ENCODE measurements around the gene MICOS13. TPM values are rescaled to one million over a fixed set of nuclear protein-coding genes. Genes with fewer than 3 reads are reported as not detected.

Gene MICOS13
- total and polyA plus RNA-seq, 10 of the 15 experiments (the other 5 are each of a cell fraction or from before 2014, with no cell fraction given) = 9.4 to 211 (median 51.3) TPM

DNA sequence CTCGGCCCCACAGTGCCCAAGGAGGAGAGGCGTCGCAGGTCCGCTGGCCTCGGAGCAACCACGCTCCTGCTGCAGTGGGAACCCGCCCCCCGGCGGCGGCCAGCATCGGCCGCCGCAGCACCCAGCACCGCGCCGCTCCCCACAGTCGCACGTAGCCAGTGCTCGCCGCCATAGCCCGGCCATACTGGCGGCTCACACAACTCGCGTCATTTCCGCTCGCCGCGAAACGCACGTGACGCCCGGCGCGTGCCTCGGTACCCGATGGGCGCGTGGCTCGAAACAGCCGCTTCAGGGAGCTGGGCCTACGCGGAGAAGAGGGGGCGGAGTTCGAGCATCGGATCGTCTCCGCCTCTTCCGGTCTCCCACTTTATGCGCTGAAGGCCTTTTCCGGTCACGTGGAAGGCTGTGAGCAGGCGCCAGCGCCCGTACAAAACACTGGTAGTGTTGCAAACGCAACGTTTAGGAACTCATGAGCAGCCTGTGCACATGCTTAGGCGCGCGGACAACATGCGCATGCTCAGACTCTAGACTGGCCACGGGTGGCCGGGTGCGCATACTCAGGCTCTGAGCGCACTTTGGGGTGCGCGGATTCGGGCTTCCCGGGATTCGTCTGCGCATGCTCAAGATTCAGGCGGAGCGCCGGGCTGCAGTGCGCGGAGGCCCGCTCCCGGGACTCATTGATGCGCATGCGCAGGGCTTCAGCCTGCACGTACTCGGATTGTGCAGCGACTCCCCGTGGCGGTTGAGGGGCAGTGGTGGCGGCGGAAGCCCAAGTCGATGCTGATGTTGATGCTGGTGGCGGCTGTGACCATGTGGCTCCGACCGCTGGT lies 39.9 kb upstream of the MICOS13 start, which contains the start of the genes CATSPERD and LONP1 (continued):
- TF ChIP-seq STAT1 (conservative IDR thresholded peaks at IDR 0.05) = 0 out of 2 replicates have a peak, but pooled peaks have one; percentile 55
- peak; percentile 25 for TF ChIP-seq KLF5 (IDR thresholded peaks at IDR 0.05; ENCODE audit: partially characterized antibody)
- no peak for TF ChIP-seq NFYB (IDR thresholded peaks at IDR 0.05; ENCODE audit: insufficient read depth, low read depth, low read length)
- no peak; the same call in 1 of the 2 replicates for TF ChIP-seq CBX5 (IDR thresholded peaks at IDR 0.05; ENCODE audit: low read depth)
- peak; percentile 22; the same call in 1 of the 3 replicates for TF ChIP-seq POU2F2 (IDR thresholded peaks at IDR 0.05; ENCODE audit: borderline replicate concordance, low read depth, low read length)
- TF ChIP-seq MYC (IDR thresholded peaks at IDR 0.05; ENCODE audit: insufficient read depth, insufficient read length, insufficient replicate concordance, low read length, severe bottlenecking) = peak; percentile 90
- TF ChIP-seq KDM1A (IDR thresholded peaks at IDR 0.05; ENCODE audit: borderline replicate concordance) = no peak
- TF ChIP-seq CEBPB (IDR thresholded peaks at IDR 0.05; ENCODE audit: borderline replicate concordance in 1 of 2, low read depth in 2 of 2, low read length in 2 of 2) = no peak
- TF ChIP-seq BMI1 (IDR thresholded peaks at IDR 0.05; ENCODE audit: borderline replicate concordance) = no peak
- TF ChIP-seq MXI1 (IDR thresholded peaks at IDR 0.05; ENCODE audit: low read depth, low read length) = peak; percentile 99
- TF ChIP-seq ESRRA (IDR thresholded peaks at IDR 0.05; ENCODE audit: low read length) = no peak
- peak; percentile 22; the same call in 1 of the 2 replicates for TF ChIP-seq RAD21 (IDR thresholded peaks at IDR 0.05; ENCODE audit: insufficient read depth, low read depth, low read length)
- TF ChIP-seq FOXM1 (IDR thresholded peaks at IDR 0.05; ENCODE audit: low read depth, low read length) = no peak
- TF ChIP-seq CHD2 (IDR thresholded peaks at IDR 0.05; ENCODE audit: borderline replicate concordance, low read depth, low read length) = peak; percentile 57; the same call in 1 of the 2 replicates
- TF ChIP-seq SMAD5 (IDR thresholded peaks at IDR 0.05; ENCODE audit: low read depth) = no peak; the same call in 1 of the 2 replicates
- TF ChIP-seq PML (IDR thresholded peaks at IDR 0.05; ENCODE audit: low read length) = peak; percentile 85; the same call in 1 of the 2 replicates
- TF ChIP-seq CREB1 (IDR thresholded peaks at IDR 0.05; ENCODE audit: low read depth) = peak; percentile 98
- TF ChIP-seq HCFC1 (IDR thresholded peaks at IDR 0.05; ENCODE audit: low read length) = peak; percentile 75
- no peak for TF ChIP-seq CHD1 (IDR thresholded peaks at IDR 0.05; ENCODE audit: low read depth, low read length)
- peak; percentile 46; the same call in 1 of the 2 replicates for TF ChIP-seq NBN (IDR thresholded peaks at IDR 0.05)
- TF ChIP-seq, protein P1, sequence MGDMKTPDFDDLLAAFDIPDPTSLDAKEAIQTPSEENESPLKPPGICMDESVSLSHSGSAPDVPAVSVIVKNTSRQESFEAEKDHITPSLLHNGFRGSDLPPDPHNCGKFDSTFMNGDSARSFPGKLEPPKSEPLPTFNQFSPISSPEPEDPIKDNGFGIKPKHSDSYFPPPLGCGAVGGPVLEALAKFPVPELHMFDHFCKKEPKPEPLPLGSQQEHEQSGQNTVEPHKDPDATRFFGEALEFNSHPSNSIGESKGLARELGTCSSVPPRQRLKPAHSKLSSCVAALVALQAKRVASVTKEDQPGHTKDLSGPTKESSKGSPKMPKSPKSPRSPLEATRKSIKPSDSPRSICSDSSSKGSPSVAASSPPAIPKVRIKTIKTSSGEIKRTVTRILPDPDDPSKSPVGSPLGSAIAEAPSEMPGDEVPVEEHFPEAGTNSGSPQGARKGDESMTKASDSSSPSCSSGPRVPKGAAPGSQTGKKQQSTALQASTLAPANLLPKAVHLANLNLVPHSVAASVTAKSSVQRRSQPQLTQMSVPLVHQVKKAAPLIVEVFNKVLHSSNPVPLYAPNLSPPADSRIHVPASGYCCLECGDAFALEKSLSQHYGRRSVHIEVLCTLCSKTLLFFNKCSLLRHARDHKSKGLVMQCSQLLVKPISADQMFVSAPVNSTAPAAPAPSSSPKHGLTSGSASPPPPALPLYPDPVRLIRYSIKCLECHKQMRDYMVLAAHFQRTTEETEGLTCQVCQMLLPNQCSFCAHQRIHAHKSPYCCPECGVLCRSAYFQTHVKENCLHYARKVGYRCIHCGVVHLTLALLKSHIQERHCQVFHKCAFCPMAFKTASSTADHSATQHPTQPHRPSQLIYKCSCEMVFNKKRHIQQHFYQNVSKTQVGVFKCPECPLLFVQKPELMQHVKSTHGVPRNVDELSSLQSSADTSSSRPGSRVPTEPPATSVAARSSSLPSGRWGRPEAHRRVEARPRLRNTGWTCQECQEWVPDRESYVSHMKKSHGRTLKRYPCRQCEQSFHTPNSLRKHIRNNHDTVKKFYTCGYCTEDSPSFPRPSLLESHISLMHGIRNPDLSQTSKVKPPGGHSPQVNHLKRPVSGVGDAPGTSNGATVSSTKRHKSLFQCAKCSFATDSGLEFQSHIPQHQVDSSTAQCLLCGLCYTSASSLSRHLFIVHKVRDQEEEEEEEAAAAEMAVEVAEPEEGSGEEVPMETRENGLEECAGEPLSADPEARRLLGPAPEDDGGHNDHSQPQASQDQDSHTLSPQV (IDR thresholded peaks at IDR 0.05) = no peak
- TF ChIP-seq NR2C2 (IDR thresholded peaks at IDR 0.05; ENCODE audit: borderline replicate concordance, control insufficient read depth, insufficient read length, low read depth) = no peak
- TF ChIP-seq NR2C1 (IDR thresholded peaks at IDR 0.05) = peak; percentile 54; the same call in 1 of the 2 replicates
- TF ChIP-seq EP300 (IDR thresholded peaks at IDR 0.05; ENCODE audit: borderline replicate concordance in 1 of 2, control insufficient read depth in 1 of 2, low read depth in 2 of 2, low read length in 2 of 2) = no peak; a peak in 1 of 4 replicates

Measured in GM12878 (cell line).